MM.1S (cell line): ENCODE measurements around the gene SPRR3.

ENCODE experiments used
- EZH2 ChIP-seq: fragments of 300-600 bp; sonication (generic); optimal IDR thresholded peaks from 2 replicates; pipeline ENCODE3; 2017; ENCODE audit warnings: low read depth, mild to moderate bottlenecking, antibody characterized with exemption, low read length, mixed read lengths
- EZH2phosphoT487 ChIP-seq: fragments of 300-600 bp; sonication (generic); IDR thresholded peaks from 2 replicates; pipeline ENCODE4 v1.6.1; 2018; ENCODE audit warnings: antibody characterized with exemption, low read length
- TF ChIP-seq, protein P1 (sequence below): fragments of 300-600 bp; sonication (generic); IDR thresholded peaks from 2 replicates; pipeline ENCODE4 v1.5.1; 2016; ENCODE audit warnings: antibody characterized with exemption, low read length, mixed read lengths

DNA sequence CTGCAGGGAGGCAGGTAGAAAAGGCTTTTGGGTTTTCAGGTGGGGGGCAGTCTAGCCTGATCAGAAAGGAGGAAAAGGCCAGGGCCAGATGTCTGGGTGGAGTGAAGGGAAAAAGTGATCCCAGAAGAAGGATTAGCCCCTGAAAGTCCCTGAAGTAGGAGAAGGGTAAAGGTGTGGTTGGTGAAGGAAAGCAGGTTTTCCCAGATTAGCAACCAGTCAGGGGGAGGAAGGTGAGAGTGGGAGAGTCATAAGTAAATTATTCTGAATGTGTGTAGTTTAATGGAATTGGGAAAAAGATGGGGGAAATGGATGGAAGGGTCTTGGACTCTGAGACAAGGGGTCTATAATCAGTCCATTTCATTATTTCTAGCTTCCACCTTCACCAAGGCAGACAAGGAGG is 18.3 kb upstream of the SPRR3 start:
- TF ChIP-seq, protein P1, sequence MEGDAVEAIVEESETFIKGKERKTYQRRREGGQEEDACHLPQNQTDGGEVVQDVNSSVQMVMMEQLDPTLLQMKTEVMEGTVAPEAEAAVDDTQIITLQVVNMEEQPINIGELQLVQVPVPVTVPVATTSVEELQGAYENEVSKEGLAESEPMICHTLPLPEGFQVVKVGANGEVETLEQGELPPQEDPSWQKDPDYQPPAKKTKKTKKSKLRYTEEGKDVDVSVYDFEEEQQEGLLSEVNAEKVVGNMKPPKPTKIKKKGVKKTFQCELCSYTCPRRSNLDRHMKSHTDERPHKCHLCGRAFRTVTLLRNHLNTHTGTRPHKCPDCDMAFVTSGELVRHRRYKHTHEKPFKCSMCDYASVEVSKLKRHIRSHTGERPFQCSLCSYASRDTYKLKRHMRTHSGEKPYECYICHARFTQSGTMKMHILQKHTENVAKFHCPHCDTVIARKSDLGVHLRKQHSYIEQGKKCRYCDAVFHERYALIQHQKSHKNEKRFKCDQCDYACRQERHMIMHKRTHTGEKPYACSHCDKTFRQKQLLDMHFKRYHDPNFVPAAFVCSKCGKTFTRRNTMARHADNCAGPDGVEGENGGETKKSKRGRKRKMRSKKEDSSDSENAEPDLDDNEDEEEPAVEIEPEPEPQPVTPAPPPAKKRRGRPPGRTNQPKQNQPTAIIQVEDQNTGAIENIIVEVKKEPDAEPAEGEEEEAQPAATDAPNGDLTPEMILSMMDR: no peak
- TF ChIP-seq EZH2 (no peak), EZH2phosphoT487 (no peak)
